Activated naive CD8-positive, alpha-beta T cell treated with anti-CD3 and anti-CD28 coated beads for 36 hours (primary cell): Measurements from ENCODE around the gene ABL2. TPM values are rescaled to one million over a fixed set of nuclear protein-coding genes. Genes with fewer than 3 reads are reported as not detected.

Source experiments
- DNase-seq: peaks from one replicate; pipeline ENCODE4 v3.0.0; 2021
- H3K27ac Mint-ChIP-seq: one replicate; pipeline ENCODE4 v1.8.0; 2022; ENCODE audit warnings: mild to moderate bottlenecking, moderate library complexity, mixed read lengths
- H3K27me3 Mint-ChIP-seq: one replicate; pipeline ENCODE4 v1.8.0; 2022; ENCODE audit warnings: mild to moderate bottlenecking, mixed read lengths
- H3K36me3 Mint-ChIP-seq: one replicate; pipeline ENCODE4 v1.8.0; 2021; ENCODE audit warnings: mild to moderate bottlenecking, mixed read lengths
- H3K4me1 Mint-ChIP-seq: one replicate; pipeline ENCODE4 v1.8.0; 2021; ENCODE audit warnings: mixed read lengths
- H3K4me3 Mint-ChIP-seq: one replicate; pipeline ENCODE4 v1.8.0; 2022; ENCODE audit warnings: mild to moderate bottlenecking, moderate library complexity, mixed read lengths
- H3K9me3 Mint-ChIP-seq: one replicate; pipeline ENCODE4 v1.8.0; 2022; ENCODE audit warnings: mixed read lengths
- total RNA-seq, 2 experiments: library from RNA; stranded (reverse); gene quantifications; one replicate each; pipeline ENCODE4 v1.2.3, GENCODE V29; 2021

The ABL2 gene
- total RNA-seq, 2 experiments from 2014 or later, result 8.5 to 9.3 TPM

DNA sequence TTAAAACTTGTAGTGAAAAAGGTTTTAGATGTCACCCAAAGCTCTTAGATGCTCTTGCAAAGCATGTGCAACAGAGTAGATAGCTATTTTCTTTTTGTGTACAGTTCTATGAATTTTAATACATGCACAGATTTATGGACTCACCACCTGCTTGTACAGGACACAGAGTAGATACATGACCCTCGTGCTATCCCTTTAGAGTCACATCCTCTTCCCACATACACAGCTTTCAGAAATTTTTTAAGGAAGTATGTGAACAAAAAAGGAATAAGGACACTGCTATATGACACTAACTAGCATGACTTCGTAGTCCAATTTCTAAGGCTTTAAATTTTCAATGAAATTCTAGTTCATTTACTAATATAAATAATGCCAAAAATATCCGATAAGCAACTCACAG lies 60.9 kb downstream of the ABL2 start:
- Mint-ChIP-seq H3K27ac (no peak overlapping the region), H3K27me3 (no peaks in the 10 kb centered on the region), H3K4me1 (peaks cover 26% of the 10 kb centered on the region), H3K36me3 (peaks cover 3% of the 10 kb centered on the region), H3K4me3 (no peak overlapping the region), H3K9me3 (no peaks in the 10 kb centered on the region)
- DNase-seq, result no peak

DNA sequence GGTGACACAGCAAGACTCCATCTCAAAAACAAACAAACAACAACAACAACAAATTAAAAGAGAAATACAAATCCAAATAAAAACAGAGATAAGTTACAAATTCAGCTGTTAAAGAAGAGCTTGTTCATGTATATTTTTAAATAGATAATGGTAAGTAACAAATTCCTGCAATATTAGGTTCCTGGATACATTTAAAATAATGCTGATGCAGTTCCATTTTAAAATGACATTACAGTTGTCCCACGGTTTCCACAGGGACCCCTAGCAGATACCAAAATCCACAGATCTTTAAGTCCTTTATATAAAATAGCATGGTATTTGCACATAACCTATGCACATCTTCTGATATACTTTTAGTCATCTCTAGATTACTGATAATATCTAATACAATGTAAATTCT lies 61.5 kb downstream of the ABL2 start:
- Mint-ChIP-seq H3K36me3 (peaks cover 3% of the 10 kb centered on the region), H3K4me3 (no peak overlapping the region), H3K9me3 (no peaks in the 10 kb centered on the region), H3K4me1 (peaks cover 26% of the 10 kb centered on the region), H3K27me3 (no peaks in the 10 kb centered on the region), H3K27ac (no peak overlapping the region)
- no peak for DNase-seq

DNA sequence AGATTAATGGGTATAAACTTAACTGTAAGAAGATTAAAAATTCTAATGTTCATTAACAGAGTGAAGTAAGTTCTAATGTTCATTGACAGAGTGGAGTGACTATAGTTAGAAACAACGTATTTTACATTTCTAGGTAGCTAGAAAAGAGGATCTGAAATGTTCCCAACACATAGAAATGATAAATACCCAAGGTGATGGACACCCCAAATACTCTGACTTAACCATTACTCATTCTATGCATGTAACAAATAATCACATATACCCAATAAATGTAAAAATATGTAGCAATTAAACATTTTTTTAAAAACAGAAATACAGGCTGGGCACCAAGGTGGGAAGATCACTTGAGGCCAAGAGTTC lies 62.1 kb downstream of the ABL2 start:
- H3K4me3 Mint-ChIP-seq, result no peak overlapping the region
- H3K27ac Mint-ChIP-seq, result no peak overlapping the region
- peaks cover 3% of the 10 kb centered on the region for H3K36me3 Mint-ChIP-seq
- no peaks in the 10 kb centered on the region for H3K27me3 Mint-ChIP-seq
- no peak for DNase-seq
- no peaks in the 10 kb centered on the region for H3K9me3 Mint-ChIP-seq
- H3K4me1 Mint-ChIP-seq, result peaks cover 26% of the 10 kb centered on the region

DNA sequence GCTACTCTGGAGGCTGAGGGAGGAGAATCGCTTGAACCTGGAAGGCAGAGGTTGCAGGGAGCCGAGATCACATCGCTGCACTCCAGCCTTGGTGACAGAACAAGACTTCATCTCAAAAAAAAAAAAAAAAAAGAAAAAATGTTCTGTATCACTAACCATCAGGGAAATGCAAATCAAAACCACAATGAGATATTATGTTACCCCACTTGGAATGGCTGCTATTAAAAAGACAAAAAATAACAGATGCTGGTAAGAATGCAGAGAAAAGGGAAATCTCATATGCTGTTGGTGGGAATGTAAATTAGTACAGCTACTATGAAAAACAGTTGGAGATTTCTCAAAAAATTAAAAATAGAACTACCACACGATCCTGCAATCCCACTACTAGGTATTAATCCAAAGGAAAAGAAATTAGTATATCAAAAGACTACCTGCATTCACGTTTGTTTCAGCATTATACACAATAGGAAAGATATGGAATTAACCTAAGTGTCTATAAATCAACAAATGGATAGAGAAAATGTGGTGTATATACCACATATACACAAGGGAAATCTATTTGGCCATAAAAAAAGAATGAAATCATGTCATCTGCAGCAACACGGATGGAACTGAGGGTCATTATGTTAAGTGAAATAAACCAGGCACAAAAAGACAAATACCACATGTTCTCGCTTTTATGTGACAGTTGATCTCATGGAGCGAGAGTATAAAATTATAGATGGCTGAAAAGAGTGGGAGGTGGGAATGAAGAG lies 62.6 kb downstream of the ABL2 start:
- DNase-seq, result no peak
- H3K4me1 Mint-ChIP-seq, result peaks cover 28% of the 10 kb centered on the region
- H3K4me3 Mint-ChIP-seq, result no peak overlapping the region
- no peaks in the 10 kb centered on the region for H3K9me3 Mint-ChIP-seq
- H3K27me3 Mint-ChIP-seq, result no peaks in the 10 kb centered on the region
- H3K36me3 Mint-ChIP-seq, result peaks cover 4% of the 10 kb centered on the region
- H3K27ac Mint-ChIP-seq, result no peak overlapping the region

DNA sequence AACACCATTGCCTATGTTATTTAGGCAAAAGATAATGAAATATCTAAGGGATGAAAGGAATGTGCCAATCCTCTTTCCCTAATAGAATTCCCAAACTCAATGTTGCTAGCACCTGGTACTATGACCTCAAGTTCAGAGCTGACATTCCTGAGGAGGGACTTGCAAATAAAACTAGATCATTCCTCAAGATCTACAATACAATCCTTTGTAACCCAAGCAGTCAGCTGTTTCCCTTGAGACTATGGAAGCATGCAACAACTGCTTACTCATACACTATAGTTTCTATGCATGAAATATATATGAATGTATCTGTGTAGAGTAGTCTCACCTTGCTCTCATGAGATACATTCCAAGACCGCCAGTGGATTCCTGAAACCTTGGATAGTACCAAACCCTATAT lies 65.0 kb downstream of the ABL2 start:
- Mint-ChIP-seq H3K36me3 (peaks cover 6% of the 10 kb centered on the region), H3K27me3 (no peaks in the 10 kb centered on the region), H3K4me3 (no peak overlapping the region), H3K4me1 (peaks cover 21% of the 10 kb centered on the region), H3K27ac (no peak overlapping the region), H3K9me3 (no peaks in the 10 kb centered on the region)
- DNase-seq, result no peak

DNA sequence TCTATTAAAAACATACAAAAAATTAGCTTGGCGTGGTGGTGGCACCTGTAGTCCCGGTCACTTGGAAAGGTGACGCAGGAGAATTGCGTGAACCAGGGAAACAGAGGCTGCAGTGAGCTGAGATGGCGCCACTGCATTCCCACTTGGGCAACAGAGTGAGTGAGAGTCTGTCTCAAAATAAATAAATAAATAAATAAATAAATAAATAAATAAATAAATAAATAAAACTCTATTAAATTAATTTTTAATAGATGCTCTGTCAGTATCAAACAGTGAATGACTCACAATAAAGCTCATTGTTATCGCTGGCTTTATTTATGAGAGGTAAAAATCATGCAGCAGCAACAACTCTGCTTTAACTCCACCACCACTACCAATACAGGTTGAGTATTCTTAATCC lies 72.8 kb downstream of the ABL2 start:
- Mint-ChIP-seq H3K4me3 (no peak overlapping the region), H3K9me3 (no peaks in the 10 kb centered on the region), H3K4me1 (peaks cover 21% of the 10 kb centered on the region), H3K27me3 (no peaks in the 10 kb centered on the region), H3K36me3 (peaks cover 4% of the 10 kb centered on the region), H3K27ac (no peak overlapping the region)
- DNase-seq, result no peak

DNA sequence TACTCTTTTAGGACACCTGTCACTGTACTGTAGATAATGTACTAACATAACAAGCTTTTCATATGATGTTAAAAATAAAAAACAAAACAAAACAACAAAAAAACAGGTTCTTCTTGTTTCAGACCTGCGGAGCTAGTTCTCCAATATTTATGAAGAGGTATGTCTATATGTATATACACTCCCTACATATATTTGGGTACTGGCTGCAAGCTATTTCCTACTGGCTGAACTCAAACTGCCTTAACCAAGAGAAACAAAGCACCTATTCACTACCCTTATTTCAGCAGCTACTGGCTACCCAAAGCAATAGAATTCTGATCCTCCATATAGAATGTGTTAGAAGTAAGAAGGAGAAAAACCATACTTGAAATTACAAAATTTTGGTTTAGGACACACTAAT lies 73.5 kb downstream of the ABL2 start:
- DNase-seq, result no peak
- Mint-ChIP-seq H3K4me3 (no peak overlapping the region), H3K27me3 (no peaks in the 10 kb centered on the region), H3K36me3 (peaks cover 3% of the 10 kb centered on the region), H3K9me3 (peaks cover 2% of the 10 kb centered on the region), H3K4me1 (peaks cover 21% of the 10 kb centered on the region), H3K27ac (no peak overlapping the region)

DNA sequence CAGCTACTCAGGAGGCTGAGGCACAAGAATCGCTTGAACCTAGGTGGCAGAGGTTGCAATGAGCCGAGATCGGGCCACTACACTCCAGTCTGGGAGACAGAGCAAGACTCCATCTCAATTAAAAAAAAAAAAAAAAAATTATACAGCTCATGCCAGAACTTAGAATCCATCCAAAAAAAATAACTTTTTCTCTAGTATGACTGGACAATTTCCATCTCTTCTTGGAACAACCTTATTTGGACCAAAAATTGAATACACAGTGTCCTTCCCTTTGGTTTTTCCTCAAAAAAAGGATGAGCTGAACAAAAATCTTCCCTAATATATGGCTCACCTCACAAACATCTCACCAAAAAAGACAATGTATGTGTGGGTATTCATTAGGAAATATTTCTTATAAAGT lies 73.9 kb downstream of the ABL2 start:
- Mint-ChIP-seq H3K4me3 (no peak overlapping the region), H3K4me1 (peaks cover 21% of the 10 kb centered on the region), H3K9me3 (peaks cover 3% of the 10 kb centered on the region), H3K36me3 (peaks cover 6% of the 10 kb centered on the region), H3K27ac (no peak overlapping the region), H3K27me3 (no peaks in the 10 kb centered on the region)
- DNase-seq, result no peak

DNA sequence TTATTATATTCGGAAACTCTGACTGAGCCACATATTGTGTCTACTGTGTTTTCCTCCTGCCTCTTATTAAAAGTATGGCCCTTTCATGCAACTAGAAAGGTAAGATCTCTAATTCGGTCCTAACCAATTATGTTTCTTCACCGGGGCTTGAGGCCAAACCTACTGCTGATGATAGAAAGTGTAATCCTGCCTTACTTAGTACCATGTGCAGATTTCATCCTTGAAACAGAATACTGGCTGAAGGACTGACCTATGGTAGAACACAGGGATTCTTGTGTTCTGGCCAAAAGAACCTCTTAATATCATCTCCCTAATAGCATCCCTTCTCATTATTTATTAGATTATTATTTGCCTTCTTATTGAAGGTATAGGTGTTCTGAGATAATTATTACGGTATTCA lies 75.0 kb downstream of the ABL2 start:
- Mint-ChIP-seq H3K9me3 (peaks cover 7% of the 10 kb centered on the region), H3K27ac (no peak overlapping the region), H3K4me3 (no peak overlapping the region), H3K36me3 (peaks cover 11% of the 10 kb centered on the region), H3K4me1 (peaks cover 21% of the 10 kb centered on the region), H3K27me3 (no peaks in the 10 kb centered on the region)
- DNase-seq, result no peak

DNA sequence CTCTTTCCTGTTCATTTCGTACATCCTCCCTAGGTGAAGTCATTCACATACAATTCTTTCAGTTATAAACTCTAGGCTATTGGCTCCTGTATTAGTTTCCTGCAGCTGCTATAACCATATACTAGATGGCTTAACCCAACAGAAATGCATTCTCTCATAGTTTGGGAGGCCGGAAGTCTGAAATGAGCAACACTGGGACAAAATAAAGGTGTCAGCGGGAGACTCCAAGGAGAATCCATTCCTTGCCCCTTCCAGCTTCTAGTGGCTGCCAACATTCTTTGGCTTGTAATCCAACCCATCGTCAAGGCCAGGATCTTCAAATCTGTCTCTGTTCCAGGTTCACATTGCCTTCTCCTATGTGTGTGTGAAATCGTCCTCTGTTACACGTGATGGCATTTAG lies 76.3 kb downstream of the ABL2 start:
- H3K36me3 Mint-ChIP-seq, result peaks cover 18% of the 10 kb centered on the region
- H3K9me3 Mint-ChIP-seq, result peaks cover 7% of the 10 kb centered on the region
- H3K4me3 Mint-ChIP-seq, result no peak overlapping the region
- no peak for DNase-seq
- H3K27me3 Mint-ChIP-seq, result no peaks in the 10 kb centered on the region
- peaks cover 21% of the 10 kb centered on the region for H3K4me1 Mint-ChIP-seq
- H3K27ac Mint-ChIP-seq, result no peak overlapping the region

DNA sequence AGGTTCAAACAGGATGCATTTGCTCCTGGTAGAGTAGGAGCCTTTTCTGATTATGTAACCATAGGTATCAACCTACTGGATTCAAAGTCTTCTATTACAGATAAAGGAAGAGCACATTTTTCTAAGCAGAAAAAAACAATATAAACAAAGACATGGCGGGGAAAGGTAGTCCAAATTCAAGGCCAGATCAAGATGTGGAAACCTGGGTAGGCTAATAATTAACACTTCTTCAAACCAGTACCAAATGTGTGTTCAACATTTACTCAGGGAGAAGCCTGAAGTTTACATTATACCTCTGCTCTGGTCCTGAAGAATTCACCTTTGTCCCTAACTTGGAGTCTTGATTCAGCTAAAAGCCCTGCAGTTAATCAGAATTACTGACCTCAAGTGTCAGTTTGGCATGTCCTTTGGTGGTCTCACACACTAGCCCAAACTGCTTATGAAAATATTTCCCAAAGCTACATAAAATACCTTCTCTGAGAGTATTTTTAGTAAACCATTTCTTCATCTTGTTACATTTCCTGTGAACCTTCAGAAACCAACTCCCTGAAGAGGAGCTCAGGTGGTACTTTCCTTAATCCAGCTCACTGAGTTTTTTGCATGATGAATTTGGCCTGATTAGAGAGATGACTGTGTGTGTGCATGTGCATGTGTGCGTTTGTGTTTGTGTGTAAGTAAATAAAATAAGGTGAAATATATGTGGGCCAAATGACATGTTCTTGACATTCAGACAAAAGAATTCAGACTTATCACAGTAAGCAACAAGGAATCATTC lies 77.4 kb downstream of the ABL2 start:
- peaks cover 7% of the 10 kb centered on the region for H3K9me3 Mint-ChIP-seq
- H3K27ac Mint-ChIP-seq, result no peak overlapping the region
- DNase-seq, result no peak
- H3K4me1 Mint-ChIP-seq, result peaks cover 21% of the 10 kb centered on the region
- no peak overlapping the region for H3K4me3 Mint-ChIP-seq
- H3K36me3 Mint-ChIP-seq, result peaks cover 22% of the 10 kb centered on the region
- H3K27me3 Mint-ChIP-seq, result no peaks in the 10 kb centered on the region

DNA sequence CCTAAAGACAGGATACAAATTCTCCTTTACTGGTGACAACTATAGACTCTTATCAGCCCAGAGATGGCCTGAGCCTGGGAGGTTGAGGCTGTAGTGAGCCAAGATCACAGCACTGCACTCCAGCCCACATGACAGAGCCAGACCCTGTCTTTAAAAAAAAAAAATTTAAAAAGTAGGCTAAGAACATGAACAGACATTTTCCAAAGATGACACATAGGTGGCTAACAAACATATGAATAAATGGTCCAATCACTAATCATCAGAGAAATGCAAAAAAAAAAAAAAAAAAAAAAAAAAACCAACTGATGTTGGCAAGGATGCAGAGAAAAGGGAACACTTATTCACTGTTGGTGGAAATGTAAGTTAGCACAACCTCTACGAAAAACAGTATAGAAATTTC lies 82.6 kb downstream of the ABL2 start:
- Mint-ChIP-seq H3K4me1 (peaks cover 19% of the 10 kb centered on the region), H3K27ac (no peak overlapping the region)

DNA sequence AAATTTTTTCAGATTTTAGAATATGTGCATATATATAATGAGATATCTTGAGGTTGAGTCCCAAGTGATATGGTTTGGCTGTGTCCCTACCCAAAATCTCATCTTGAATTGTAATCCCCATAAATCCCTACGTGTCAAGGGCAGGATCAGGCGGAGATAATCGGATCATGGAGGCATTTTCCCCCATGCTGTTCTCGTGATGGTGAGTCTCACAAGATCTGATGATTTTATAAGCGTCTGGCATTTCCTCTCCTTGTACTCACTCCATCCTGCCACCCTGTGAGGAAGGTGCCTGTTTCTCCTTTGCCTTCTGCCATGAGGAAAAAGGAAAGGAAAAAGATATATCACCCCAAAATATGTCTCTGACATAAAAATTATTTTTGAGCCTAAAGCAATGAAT lies 83.0 kb downstream of the ABL2 start:
- peaks cover 7% of the 10 kb centered on the region for H3K9me3 Mint-ChIP-seq
- no peak for DNase-seq
- H3K4me1 Mint-ChIP-seq, result peaks cover 23% of the 10 kb centered on the region
- H3K27ac Mint-ChIP-seq, result no peak overlapping the region
- no peak overlapping the region for H3K4me3 Mint-ChIP-seq
- H3K36me3 Mint-ChIP-seq, result peaks cover 24% of the 10 kb centered on the region
- H3K27me3 Mint-ChIP-seq, result no peaks in the 10 kb centered on the region

More for the DNA sequence above, 82.6 kb downstream of the ABL2 start:
- no peaks in the 10 kb centered on the region for H3K27me3 Mint-ChIP-seq
- peaks cover 24% of the 10 kb centered on the region for H3K36me3 Mint-ChIP-seq
- no peak overlapping the region for H3K4me3 Mint-ChIP-seq
- H3K9me3 Mint-ChIP-seq, result peaks cover 7% of the 10 kb centered on the region
- DNase-seq, result no peak

DNA sequence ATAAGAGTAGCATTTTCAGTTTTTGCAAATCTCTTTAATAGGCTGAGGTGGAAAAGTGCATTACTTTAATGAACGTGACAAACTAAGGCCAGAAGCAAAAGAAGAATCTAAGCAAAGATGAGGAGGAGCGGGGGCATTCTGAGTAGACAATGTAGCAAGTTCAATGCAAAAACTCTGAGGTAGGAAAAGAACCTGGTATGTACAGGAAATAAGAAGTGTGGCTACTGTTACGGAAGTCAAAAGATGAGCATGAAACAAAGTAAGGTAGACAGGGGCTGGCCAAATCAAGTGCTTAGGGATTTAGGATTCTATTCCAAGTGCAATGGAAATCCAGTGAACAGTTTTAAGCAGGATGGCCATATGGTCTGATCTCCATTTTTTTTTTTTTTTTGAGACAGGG lies 84.0 kb downstream of the ABL2 start:
- Mint-ChIP-seq H3K36me3 (peaks cover 22% of the 10 kb centered on the region), H3K4me3 (no peak overlapping the region), H3K9me3 (peaks cover 4% of the 10 kb centered on the region), H3K27ac (peak overlapping the region; percentile 46), H3K4me1 (peaks cover 31% of the 10 kb centered on the region), H3K27me3 (no peaks in the 10 kb centered on the region)
- DNase-seq, result no peak

DNA sequence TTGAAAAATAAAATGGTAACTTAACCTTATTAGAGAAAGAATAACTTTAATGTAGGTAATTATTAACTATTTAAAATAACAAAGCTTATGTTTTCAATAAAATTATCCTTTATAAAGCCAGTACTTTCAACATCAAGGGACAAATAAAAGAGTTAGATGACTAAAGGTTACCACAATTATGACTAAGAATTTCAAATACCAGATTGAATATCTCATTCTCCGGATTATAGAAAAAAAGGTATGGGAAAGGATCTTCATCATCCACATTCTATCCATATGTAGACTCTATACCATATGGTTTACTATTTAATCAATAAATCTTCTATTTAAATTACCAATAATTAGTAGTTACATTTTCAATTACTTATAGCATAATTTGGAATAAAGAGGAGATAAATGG lies 84.9 kb downstream of the ABL2 start:
- DNase-seq, result no peak
- no peaks in the 10 kb centered on the region for H3K27me3 Mint-ChIP-seq
- H3K4me1 Mint-ChIP-seq, result peaks cover 39% of the 10 kb centered on the region
- H3K9me3 Mint-ChIP-seq, result no peaks in the 10 kb centered on the region
- no peak overlapping the region for H3K4me3 Mint-ChIP-seq
- no peak overlapping the region for H3K27ac Mint-ChIP-seq
- peaks cover 23% of the 10 kb centered on the region for H3K36me3 Mint-ChIP-seq

DNA sequence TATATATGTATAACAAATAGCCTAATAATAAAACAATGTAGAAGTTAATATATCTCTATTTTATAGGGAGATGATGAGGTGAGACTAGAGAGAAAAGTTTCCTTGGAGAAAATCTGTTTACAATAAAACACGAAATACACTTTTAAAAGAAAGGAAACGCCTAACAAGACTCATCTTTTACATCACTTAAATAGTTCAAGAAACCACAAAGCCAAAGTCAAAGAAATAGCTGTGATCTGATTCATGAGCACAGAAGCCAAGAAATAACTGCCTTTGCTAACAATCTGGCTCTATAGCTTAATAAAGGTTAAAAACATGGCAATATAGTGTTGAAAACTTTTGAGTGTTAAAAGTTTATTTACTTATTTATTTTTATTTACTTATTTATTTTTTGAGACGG lies 86.2 kb downstream of the ABL2 start:
- DNase-seq, result no peak
- H3K4me3 Mint-ChIP-seq, result no peak overlapping the region
- H3K36me3 Mint-ChIP-seq, result peaks cover 20% of the 10 kb centered on the region
- H3K27me3 Mint-ChIP-seq, result no peaks in the 10 kb centered on the region
- no peaks in the 10 kb centered on the region for H3K9me3 Mint-ChIP-seq
- peaks cover 36% of the 10 kb centered on the region for H3K4me1 Mint-ChIP-seq
- H3K27ac Mint-ChIP-seq, result no peak overlapping the region
